HepG2 (cell line): Measurements from ENCODE around the gene PRKCE. TPM values are rescaled to one million over a fixed set of nuclear protein-coding genes. Genes with fewer than 3 reads are reported as not detected.

Experiments
- CAMTA2 ChIP-seq: sonication (generic); formaldehyde crosslinking; IDR thresholded peaks from 2 replicates; pipeline ENCODE4 v1.4.0; 2020; ENCODE audit warnings: mild to moderate bottlenecking, missing genetic modification reagents, borderline replicate concordance
- CHD4 ChIP-seq: fragments of 200-600 bp; sonication (generic); IDR thresholded peaks from 2 replicates; pipeline ENCODE4 v1.7.0; 2017; ENCODE audit warnings: mild to moderate bottlenecking, low read length, borderline replicate concordance
- FOXJ3 ChIP-seq: sonication (generic); formaldehyde crosslinking; IDR thresholded peaks from 2 replicates; pipeline ENCODE4 v1.4.0; 2020; ENCODE audit warnings: missing genetic modification reagents, mild to moderate bottlenecking, borderline replicate concordance
- HOXA3 ChIP-seq: sonication (generic); formaldehyde crosslinking; IDR thresholded peaks from 2 replicates; pipeline ENCODE4 v1.5.0; 2020; ENCODE audit warnings: missing genetic modification reagents
- IRF2 ChIP-seq: IDR thresholded peaks from 2 replicates; pipeline ENCODE4 v1.6.1; 2018; ENCODE audit warnings: missing genetic modification reagents, missing compliant biosample characterization
- NRL ChIP-seq: sonication (generic); formaldehyde crosslinking; IDR thresholded peaks from 2 replicates; pipeline ENCODE4 v1.5.0; 2020; ENCODE audit warnings: missing genetic modification reagents, mild to moderate bottlenecking, moderate library complexity, borderline replicate concordance
- PTBP1 ChIP-seq: fragments of 200-400 bp; formaldehyde crosslinking; IDR thresholded peaks from 2 replicates; pipeline ENCODE4 v1.6.1; 2018; ENCODE audit warnings: low read length, low read depth; ENCODE audit not compliant: poor library complexity, severe bottlenecking
- RELA ChIP-seq: sonication (generic); formaldehyde crosslinking; IDR thresholded peaks from 2 replicates; pipeline ENCODE4 v1.4.0; 2020; ENCODE audit warnings: missing genetic modification reagents
- SMAD3 ChIP-seq: sonication (generic); formaldehyde crosslinking; IDR thresholded peaks from 2 replicates; pipeline ENCODE4 v1.4.0; 2020; ENCODE audit warnings: missing genetic modification reagents
- SRSF1 ChIP-seq: fragments of 200-400 bp; formaldehyde crosslinking; optimal IDR thresholded peaks from 2 replicates; pipeline ENCODE3; 2017; ENCODE audit warnings: mild to moderate bottlenecking, low read depth, low read length, moderate library complexity
- TBL1XR1 ChIP-seq: fragments of 150-350 bp; IDR thresholded peaks from 2 replicates; pipeline ENCODE4 v1.6.1; 2014; ENCODE audit warnings: borderline replicate concordance, low read length; ENCODE audit not compliant: partially characterized antibody
- YEATS4 ChIP-seq: sonication (generic); formaldehyde crosslinking; IDR thresholded peaks from 2 replicates; pipeline ENCODE4 v1.4.0; 2020; ENCODE audit warnings: missing genetic modification reagents, borderline replicate concordance
- ZFAT ChIP-seq: sonication (generic); formaldehyde crosslinking; conservative IDR thresholded peaks from 2 replicates; pipeline ENCODE4 v1.8.1; 2023; ENCODE audit warnings: missing genetic modification reagents, inconsistent platforms
- ZNF337 ChIP-seq: sonication (generic); formaldehyde crosslinking; IDR thresholded peaks from 2 replicates; pipeline ENCODE4 v1.5.1; 2020; ENCODE audit warnings: missing genetic modification reagents, low read depth, mild to moderate bottlenecking, borderline replicate concordance
- ZNF713 ChIP-seq: sonication (generic); formaldehyde crosslinking; IDR thresholded peaks from 2 replicates; pipeline ENCODE4 v1.4.0; 2020; ENCODE audit warnings: mild to moderate bottlenecking, missing genetic modification reagents
- ZNF850 ChIP-seq: sonication (generic); formaldehyde crosslinking; conservative IDR thresholded peaks from 2 replicates; pipeline ENCODE4 v1.9.0; 2021; ENCODE audit warnings: mild to moderate bottlenecking, missing genetic modification reagents
- ZSCAN21 ChIP-seq: sonication (generic); formaldehyde crosslinking; IDR thresholded peaks from 2 replicates; pipeline ENCODE4 v1.8.0; 2022; ENCODE audit warnings: mild to moderate bottlenecking, missing genetic modification reagents, moderate library complexity, borderline replicate concordance
- ZZZ3 ChIP-seq: sonication (generic); formaldehyde crosslinking; IDR thresholded peaks from 2 replicates; pipeline ENCODE4 v1.4.0; 2020; ENCODE audit warnings: missing genetic modification reagents, mild to moderate bottlenecking, borderline replicate concordance
- polyA plus RNA-seq, 8 experiments: library from polyadenylated mRNA; depleted of rRNA in 3 of 8; stranded (reverse) in 7 of 8; unstranded in 1 of 8; fragments of >200 nt; fragmentation: Illumina TruSeq in 4 of 8; extraction: Trizol in 4 of 8; gene quantifications; 2 replicates each; pipeline versions ENCODE4 v1.2.1 to v1.2.3, GENCODE V29; 2011 to 2016; ENCODE audit warnings: low read depth in 4 of 8, missing spikeins in 1 of 8, mixed read lengths in 1 of 8; ENCODE audit not compliant: insufficient read depth in 1 of 8
- total RNA-seq, 5 experiments: library from RNA; depleted of rRNA; stranded (reverse); fragments of >200 nt; fragmentation: Illumina TruSeq; extraction: Trizol; gene quantifications; 2 replicates each; pipeline ENCODE4 v1.2.3, GENCODE V29; 2016; ENCODE audit warnings: low read depth in 1 of 5
- TF ChIP-seq, protein P1 (sequence below): sonication (generic); formaldehyde crosslinking; IDR thresholded peaks from 2 replicates; pipeline ENCODE4 v1.8.0; 2022; ENCODE audit warnings: mild to moderate bottlenecking, missing genetic modification reagents
- TF ChIP-seq, protein P2 (sequence below): sonication (generic); formaldehyde crosslinking; IDR thresholded peaks from 2 replicates; pipeline ENCODE4 v1.8.0; 2022; ENCODE audit warnings: low read depth, missing genetic modification reagents
- TF ChIP-seq, protein P3 (sequence below): sonication (generic); formaldehyde crosslinking; IDR thresholded peaks from 2 replicates; pipeline ENCODE4 v1.4.0; 2020; ENCODE audit warnings: missing genetic modification reagents
- TF ChIP-seq, protein P4 (sequence below): sonication (generic); formaldehyde crosslinking; IDR thresholded peaks from 2 replicates; pipeline ENCODE4 v1.8.0; 2022; ENCODE audit warnings: mild to moderate bottlenecking, missing genetic modification reagents; ENCODE audit not compliant: insufficient replicate concordance

The PRKCE gene
- total and polyA plus RNA-seq, 2 of the 13 experiments (the other 11 are each of a cell fraction or from before 2014, with no cell fraction given), result 1.0 to 3.9 TPM

- TF ChIP-seq CAMTA2 (CRISPR knock-in tag), result no peak
- no peak for TF ChIP-seq ZSCAN21 (CRISPR knock-in tag)
- TF ChIP-seq TBL1XR1, result no peak
- TF ChIP-seq ZNF337, result no peak
- TF ChIP-seq IRF2 (CRISPR knock-in tag), result peak; percentile 9; the same call in 1 of the 2 replicates
- no peak for TF ChIP-seq SRSF1
- no peak; the same call in 1 of the 2 replicates for TF ChIP-seq HOXA3
- TF ChIP-seq, protein P1, sequence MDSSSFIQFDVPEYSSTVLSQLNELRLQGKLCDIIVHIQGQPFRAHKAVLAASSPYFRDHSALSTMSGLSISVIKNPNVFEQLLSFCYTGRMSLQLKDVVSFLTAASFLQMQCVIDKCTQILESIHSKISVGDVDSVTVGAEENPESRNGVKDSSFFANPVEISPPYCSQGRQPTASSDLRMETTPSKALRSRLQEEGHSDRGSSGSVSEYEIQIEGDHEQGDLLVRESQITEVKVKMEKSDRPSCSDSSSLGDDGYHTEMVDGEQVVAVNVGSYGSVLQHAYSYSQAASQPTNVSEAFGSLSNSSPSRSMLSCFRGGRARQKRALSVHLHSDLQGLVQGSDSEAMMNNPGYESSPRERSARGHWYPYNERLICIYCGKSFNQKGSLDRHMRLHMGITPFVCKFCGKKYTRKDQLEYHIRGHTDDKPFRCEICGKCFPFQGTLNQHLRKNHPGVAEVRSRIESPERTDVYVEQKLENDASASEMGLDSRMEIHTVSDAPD (CRISPR knock-in tag), result no peak
- TF ChIP-seq, protein P2, sequence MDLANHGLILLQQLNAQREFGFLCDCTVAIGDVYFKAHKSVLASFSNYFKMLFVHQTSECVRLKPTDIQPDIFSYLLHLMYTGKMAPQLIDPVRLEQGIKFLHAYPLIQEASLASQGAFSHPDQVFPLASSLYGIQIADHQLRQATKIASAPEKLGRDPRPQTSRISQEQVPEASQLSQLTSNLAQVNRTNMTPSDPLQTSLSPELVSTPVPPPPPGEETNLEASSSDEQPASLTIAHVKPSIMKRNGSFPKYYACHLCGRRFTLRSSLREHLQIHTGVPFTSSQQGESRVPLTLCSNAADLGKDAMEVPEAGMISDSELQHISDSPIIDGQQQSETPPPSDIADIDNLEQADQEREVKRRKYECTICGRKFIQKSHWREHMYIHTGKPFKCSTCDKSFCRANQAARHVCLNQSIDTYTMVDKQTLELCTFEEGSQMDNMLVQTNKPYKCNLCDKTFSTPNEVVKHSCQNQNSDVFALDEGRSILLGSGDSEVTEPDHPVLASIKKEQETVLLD (CRISPR knock-in tag), result no peak
- TF ChIP-seq PTBP1, result no peak
- TF ChIP-seq, protein P3, sequence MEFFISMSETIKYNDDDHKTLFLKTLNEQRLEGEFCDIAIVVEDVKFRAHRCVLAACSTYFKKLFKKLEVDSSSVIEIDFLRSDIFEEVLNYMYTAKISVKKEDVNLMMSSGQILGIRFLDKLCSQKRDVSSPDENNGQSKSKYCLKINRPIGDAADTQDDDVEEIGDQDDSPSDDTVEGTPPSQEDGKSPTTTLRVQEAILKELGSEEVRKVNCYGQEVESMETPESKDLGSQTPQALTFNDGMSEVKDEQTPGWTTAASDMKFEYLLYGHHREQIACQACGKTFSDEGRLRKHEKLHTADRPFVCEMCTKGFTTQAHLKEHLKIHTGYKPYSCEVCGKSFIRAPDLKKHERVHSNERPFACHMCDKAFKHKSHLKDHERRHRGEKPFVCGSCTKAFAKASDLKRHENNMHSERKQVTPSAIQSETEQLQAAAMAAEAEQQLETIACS (CRISPR knock-in tag), result no peak
- TF ChIP-seq RELA (CRISPR knock-in tag), result no peak
- no peak for TF ChIP-seq ZNF713 (CRISPR knock-in tag)
- TF ChIP-seq CHD4, result no peak
- 0 out of 2 replicates have a peak, but pooled peaks have one; percentile 16 for TF ChIP-seq FOXJ3 (CRISPR knock-in tag)
- TF ChIP-seq YEATS4 (CRISPR knock-in tag), result no peak; the same call in none of the 2 replicates
- TF ChIP-seq SMAD3 (CRISPR knock-in tag), result no peak; the same call in 1 of the 2 replicates
- TF ChIP-seq ZZZ3, result no peak
- TF ChIP-seq NRL (CRISPR knock-in tag), result no peak
- TF ChIP-seq ZFAT, result 0 out of 2 replicates have a peak, but pooled peaks have one; percentile 22
- no peak for TF ChIP-seq ZNF850 (CRISPR knock-in tag)
- TF ChIP-seq, protein P4, sequence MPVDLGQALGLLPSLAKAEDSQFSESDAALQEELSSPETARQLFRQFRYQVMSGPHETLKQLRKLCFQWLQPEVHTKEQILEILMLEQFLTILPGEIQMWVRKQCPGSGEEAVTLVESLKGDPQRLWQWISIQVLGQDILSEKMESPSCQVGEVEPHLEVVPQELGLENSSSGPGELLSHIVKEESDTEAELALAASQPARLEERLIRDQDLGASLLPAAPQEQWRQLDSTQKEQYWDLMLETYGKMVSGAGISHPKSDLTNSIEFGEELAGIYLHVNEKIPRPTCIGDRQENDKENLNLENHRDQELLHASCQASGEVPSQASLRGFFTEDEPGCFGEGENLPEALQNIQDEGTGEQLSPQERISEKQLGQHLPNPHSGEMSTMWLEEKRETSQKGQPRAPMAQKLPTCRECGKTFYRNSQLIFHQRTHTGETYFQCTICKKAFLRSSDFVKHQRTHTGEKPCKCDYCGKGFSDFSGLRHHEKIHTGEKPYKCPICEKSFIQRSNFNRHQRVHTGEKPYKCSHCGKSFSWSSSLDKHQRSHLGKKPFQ, result no peak
Measured at GRCh38 chr2:45610281-45611019, 41.0 kb upstream of the PRKCE start (continued).
